GM13977 (cell line): ENCODE results near the gene KCNIP1.

Experiments used
- DNase-seq: peaks from one replicate; pipeline ENCODE4 v3.0.0; 2012; ENCODE audit warnings: low spot score
- CTCF ChIP-seq: IDR thresholded peaks from 2 replicates; pipeline ENCODE4 v1.5.1; 2012; ENCODE audit warnings: mild to moderate bottlenecking, control low read depth; ENCODE audit not compliant: insufficient read depth; ENCODE audit errors: extremely low read depth, missing control alignments
- in situ Hi-C: fragments of 300-500 bp; cut with MboI; formaldehyde crosslinking; loops from one replicate; pipeline ENCODE4 v1.12.0; 2022; ENCODE audit warnings: low sequenced_read_pairs, low pct_unique_long_range_greater_than_20kb, mixed read lengths, inconsistent platforms; ENCODE audit not compliant: unreplicated experiment

The KCNIP1 gene

GRCh38 chr5:170469414-170469813 lies 34.4 kb upstream of the KCNIP1 start:
- no peak for DNase-seq
- no peak for TF ChIP-seq CTCF
- in situ Hi-C loops, result no loop called here

GRCh38 chr5:170470275-170470674 lies 33.5 kb upstream of the KCNIP1 start:
- in situ Hi-C loops, result no loop called here
- no peak for DNase-seq
- no peak for TF ChIP-seq CTCF

- no peak for DNase-seq
- TF ChIP-seq CTCF, result no peak
- in situ Hi-C loops, result no loop called here
Measured at GRCh38 chr5:170470808-170471404, 32.9 kb upstream of the KCNIP1 start.

GRCh38 chr5:170471551-170472178 lies 32.2 kb upstream of the KCNIP1 start:
- in situ Hi-C loops, result no loop called here

GRCh38 chr5:170473642-170474041 lies 30.2 kb upstream of the KCNIP1 start:
- in situ Hi-C loops, result no loop called here
- TF ChIP-seq CTCF, result no peak

More at GRCh38 chr5:170471551-170472178, 32.2 kb upstream of the KCNIP1 start:
- TF ChIP-seq CTCF, result no peak
- no peak for DNase-seq

GRCh38 chr5:170474489-170475274 lies 29.1 kb upstream of the KCNIP1 start:
- in situ Hi-C loops, result no loop called here
- no peak for TF ChIP-seq CTCF
- no peak for DNase-seq

More at GRCh38 chr5:170473642-170474041, 30.2 kb upstream of the KCNIP1 start:
- DNase-seq, result no peak
